GM12865 (cell line): ENCODE results near the gene SLC5A3.

Experiments
- DNase-seq: peaks from one replicate; pipeline ENCODE4 v3.0.0; 2010; ENCODE audit warnings: low read depth
- H3K4me3 ChIP-seq: 2 replicates; pipeline ENCODE4 v1.5.1; 2011; ENCODE audit warnings: mild to moderate bottlenecking, low read depth, low read length, control low read depth
- CTCF ChIP-seq: IDR thresholded peaks from 2 replicates; pipeline ENCODE4 v1.5.1; 2011; ENCODE audit warnings: low read length, control low read depth, low read depth, inconsistent platforms; ENCODE audit not compliant: insufficient read depth; ENCODE audit errors: missing control alignments

Gene SLC5A3

GRCh38 chr21:34071683-34072082 lies 1.7 kb upstream of the SLC5A3 start:
- TF ChIP-seq CTCF, result no peak
- DNase-seq, result no peak
- no peak overlapping the region for H3K4me3 ChIP-seq

- no peak for TF ChIP-seq CTCF
- no peak for DNase-seq
- peak overlapping the region; percentile 60 for H3K4me3 ChIP-seq
Measured at GRCh38 chr21:34072145-34073031, 990 bp upstream of the SLC5A3 start.

- DNase-seq, result peak; percentile 52
- no peak for TF ChIP-seq CTCF
- peak overlapping the region; percentile 95 for H3K4me3 ChIP-seq
Measured at GRCh38 chr21:34073749-34074282, 438 bp downstream of the SLC5A3 start.

GRCh38 chr21:34074283-34075090 lies 1.1 kb downstream of the SLC5A3 start:
- no peak for TF ChIP-seq CTCF
- peak; percentile 21 for DNase-seq
- peak overlapping the region; percentile 95 for H3K4me3 ChIP-seq

- no peak for TF ChIP-seq CTCF
- H3K4me3 ChIP-seq, result peak overlapping the region; percentile 95
- DNase-seq, result no peak
Measured at GRCh38 chr21:34075091-34075425, 1.7 kb downstream of the SLC5A3 start.

- no peak for TF ChIP-seq CTCF
- H3K4me3 ChIP-seq, result no peak overlapping the region
- no peak for DNase-seq
Measured at GRCh38 chr21:34075760-34076660, 2.6 kb downstream of the SLC5A3 start.
